G401.6 (cell line): Measurements from ENCODE around the gene ATP2C2.
"Not testable (repeated sequence)": the region's sequence is repeated elsewhere in the genome, so short reads cannot be mapped to it uniquely, and the experiment has no call there.

Source experiments
- FAIRE-seq: peaks from 2 replicates; lab custom pipeline; 2012; peaks lifted over from hg19 to GRCh38; lab: Jason Lieb, UNC

Gene ATP2C2

GRCh38 chr16:84421081-84421937 lies 53.0 kb downstream of the ATP2C2 start:
- no peak for FAIRE-seq

DNA sequence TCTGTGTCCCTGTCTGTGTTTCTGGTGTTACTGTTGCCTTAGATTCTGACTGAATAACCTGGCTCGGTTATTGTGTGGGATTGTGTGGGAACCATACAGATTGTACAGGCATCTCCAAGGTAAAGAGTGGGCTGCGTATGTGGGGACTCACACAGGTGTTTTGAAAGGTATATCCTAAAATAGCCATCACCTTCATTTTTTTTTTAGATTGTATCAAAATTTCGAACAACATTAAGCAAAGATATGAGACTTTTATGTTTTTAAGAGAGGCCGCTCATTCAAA lies 53.5 kb downstream of the ATP2C2 start:
- no peak for FAIRE-seq

DNA sequence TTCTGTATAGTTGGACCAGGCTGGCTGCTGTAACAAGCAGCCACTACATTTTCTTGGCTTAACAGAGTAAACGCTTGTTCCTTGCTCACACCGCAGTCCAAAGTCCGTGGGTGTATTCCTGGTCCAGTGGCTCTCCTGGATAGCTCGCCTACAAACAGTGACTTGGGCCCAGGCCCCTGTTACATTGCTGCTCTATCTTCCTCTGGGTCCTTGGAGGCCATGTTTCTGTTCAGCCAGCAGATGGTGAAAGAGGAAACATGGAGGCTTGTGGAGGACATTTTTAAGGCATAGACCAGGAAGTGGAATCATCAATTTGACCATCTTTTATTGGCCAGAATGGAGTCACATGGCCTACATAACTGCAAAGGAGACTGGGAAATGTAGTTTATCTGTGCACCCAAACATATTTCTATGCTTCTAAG lies 55.1 kb downstream of the ATP2C2 start:
- FAIRE-seq, result no peak

DNA sequence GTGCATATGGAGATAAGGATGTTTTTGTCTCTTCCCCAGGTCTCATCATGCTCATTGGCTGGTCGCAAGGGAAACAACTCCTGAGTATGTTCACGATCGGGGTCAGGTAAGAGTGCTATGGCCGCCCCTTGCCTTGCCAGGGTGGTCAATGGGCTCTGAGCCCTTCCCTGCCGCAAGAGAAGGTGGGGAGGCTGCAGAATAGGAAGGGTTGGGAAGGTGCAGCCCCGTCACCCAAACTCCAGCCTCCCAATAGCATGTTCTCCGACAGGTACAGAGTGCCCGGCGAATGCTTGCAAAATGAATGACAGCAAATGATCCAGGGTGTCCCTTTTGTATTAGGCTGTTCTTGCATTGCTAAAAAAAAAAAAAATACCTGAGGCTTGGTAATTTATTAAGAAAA lies 57.4 kb downstream of the ATP2C2 start:
- no peak for FAIRE-seq

- FAIRE-seq, result no peak
These were observed 58.5 kb downstream of the ATP2C2 start for GRCh38 chr16:84426804-84427203.

DNA sequence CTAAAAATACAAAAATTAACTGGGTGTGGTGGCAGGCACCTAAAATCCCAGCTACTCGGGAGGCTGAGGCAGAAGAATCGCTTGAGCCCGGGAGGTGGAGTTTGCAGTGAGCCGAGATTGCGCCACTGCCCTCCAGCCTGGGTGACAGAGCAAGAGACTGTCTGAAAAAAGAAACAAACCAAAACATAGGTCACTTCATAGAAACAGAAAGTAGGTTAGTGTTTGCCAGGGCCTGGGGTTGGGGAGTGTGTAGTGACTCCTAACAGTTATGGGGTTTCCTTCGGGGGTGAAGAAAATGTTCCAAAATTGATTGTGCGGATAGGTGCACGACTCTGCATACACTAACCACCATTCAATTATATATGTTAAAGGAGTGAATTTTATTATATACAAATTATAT lies 59.2 kb downstream of the ATP2C2 start:
- no peak for FAIRE-seq

DNA sequence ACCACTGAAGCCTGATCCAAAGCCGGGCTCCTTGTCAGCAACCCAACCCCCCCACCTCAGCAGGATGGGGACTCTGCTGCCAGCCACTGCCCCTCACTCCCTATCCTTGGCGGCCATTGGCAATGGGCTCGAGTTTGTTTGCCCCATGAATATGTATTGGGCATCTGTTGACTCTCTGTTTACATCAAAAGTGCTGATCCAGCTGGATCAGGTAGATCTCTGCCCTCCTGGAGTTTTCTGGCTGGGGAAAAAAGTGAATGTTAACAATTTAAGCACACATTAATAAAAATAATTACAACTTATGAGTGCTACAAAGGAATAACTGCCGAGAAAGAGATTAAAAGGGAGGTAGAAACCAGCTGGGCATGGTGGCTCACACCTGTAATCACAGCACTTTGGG lies 62.5 kb downstream of the ATP2C2 start:
- no peak for FAIRE-seq

- FAIRE-seq, result no peak
These were observed 66.5 kb downstream of the ATP2C2 start for GRCh38 chr16:84434800-84435199.

DNA sequence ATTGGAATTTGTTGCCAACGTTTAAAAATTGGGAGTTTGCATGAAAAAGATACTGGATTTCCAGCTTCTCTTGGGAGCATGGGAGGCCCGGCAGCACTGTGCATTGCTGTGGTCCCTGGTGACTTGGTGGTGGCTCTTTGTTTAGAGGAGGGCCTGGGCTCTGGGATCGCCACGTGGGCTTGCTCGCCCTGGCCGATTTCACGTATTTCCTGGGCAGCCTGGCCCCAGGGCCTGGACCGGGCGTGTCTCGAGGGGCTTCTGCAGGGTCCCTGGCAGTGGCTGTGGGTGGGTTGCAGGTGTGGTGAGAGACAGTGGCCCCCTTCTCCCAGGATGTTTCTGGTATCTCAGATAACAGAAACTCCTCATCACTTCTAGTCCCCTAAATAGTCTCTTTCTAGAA lies 67.9 kb downstream of the ATP2C2 start:
- FAIRE-seq, result no peak

GRCh38 chr16:84438971-84439696 lies 70.8 kb downstream of the ATP2C2 start:
- no peak for FAIRE-seq

- no peak for FAIRE-seq
These were observed 74.2 kb downstream of the ATP2C2 start for GRCh38 chr16:84442416-84443145.

GRCh38 chr16:84443166-84443802 lies 74.9 kb downstream of the ATP2C2 start:
- FAIRE-seq, result no peak

GRCh38 chr16:84444476-84444875 lies 76.1 kb downstream of the ATP2C2 start:
- FAIRE-seq, result no peak

- FAIRE-seq, result no peak
These were observed 77.7 kb downstream of the ATP2C2 start for GRCh38 chr16:84446084-84446483.

- no peak for FAIRE-seq
These were observed 78.5 kb downstream of the ATP2C2 start for GRCh38 chr16:84446596-84447392.

GRCh38 chr16:84448444-84448843 lies 80.1 kb downstream of the ATP2C2 start:
- no peak for FAIRE-seq

DNA sequence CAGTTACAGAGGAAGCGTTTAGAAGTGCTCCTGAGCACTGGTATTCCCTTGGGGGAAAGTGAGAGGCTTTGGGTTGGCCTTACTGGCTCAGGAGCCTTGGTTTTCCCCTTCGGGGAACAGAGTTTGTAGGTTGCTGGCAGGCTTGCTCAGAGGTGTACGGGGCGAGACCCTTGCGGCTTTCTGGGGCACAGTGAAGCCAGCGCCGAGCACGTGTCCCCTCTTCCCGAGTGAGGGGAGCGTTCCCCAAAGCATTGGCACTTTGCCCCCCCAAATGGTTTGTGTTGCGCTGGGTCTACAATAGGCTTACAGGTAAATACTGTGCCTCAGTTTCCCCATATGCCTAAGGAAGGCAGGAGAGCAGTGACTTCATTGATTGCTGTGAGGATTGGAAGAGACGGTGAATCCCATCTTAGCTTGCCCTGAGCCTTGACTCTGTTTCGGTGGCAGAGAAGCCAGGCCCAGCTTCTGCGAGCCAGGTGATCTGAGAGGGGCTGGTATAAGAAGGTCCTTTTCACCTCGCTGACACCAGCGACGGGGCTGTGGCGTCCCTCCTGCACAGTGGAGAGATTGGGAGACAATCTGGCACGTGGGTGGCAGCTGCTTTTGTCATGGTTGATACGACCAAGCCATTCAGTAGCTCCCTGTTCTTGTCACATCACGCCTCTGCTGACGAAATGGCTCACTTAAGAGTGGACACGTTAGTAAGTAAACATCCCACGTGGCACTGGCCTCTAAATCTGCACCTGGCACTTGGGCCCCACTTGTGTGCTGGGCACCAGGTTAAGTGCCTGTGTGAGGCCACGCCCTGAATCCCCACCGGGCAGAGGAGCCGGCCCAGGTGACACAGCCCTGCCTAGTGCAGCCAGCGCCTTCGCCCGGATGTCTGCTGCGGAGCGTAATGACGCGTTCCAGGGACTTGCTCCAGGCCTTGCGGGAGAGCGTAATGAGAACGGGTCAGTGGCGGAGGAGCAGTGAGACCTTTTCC lies 81.1 kb downstream of the ATP2C2 start:
- no peak for FAIRE-seq

- FAIRE-seq, result no peak
These were observed 82.0 kb downstream of the ATP2C2 start for GRCh38 chr16:84450176-84450865.

GRCh38 chr16:84451010-84451676 lies 82.8 kb downstream of the ATP2C2 start:
- not testable (repeated sequence) for FAIRE-seq
